Stimulated activated naive B cell treated with anti-CD40 and anti-IgM and Interleukin-4, amounts not matched to agents 10 μg/mL and 1 μg/mL and 100 μg/mL, for 72 hours (primary cell): ENCODE results near the gene LRRK1.

Experiments used
- ATAC-seq, 2 donors: fragments of 150-1000 bp; cut with Tn5 transposase; replicated peaks; 2 replicates each; pipeline ENCODE4 v1.10.0; 2021; ENCODE audit warnings: moderate library complexity in 1 of 2
- DNase-seq: peaks from one replicate; pipeline ENCODE4 v3.0.0; 2021
- H3K27ac Mint-ChIP-seq: one replicate; pipeline ENCODE4 v1.8.0; 2022; ENCODE audit warnings: mild to moderate bottlenecking, mixed read lengths
- H3K27me3 Mint-ChIP-seq, 2 donors: one replicate each; pipeline ENCODE4 v1.8.0; 2022; ENCODE audit warnings: mixed read lengths in 2 of 2
- H3K36me3 Mint-ChIP-seq, 2 donors: one replicate each; pipeline ENCODE4 v1.8.0; 2022; ENCODE audit warnings: mixed read lengths in 2 of 2, mild to moderate bottlenecking in 1 of 2
- H3K4me1 Mint-ChIP-seq, 2 donors: one replicate each; pipeline ENCODE4 v1.8.0; 2022; ENCODE audit warnings: mixed read lengths in 2 of 2, mild to moderate bottlenecking in 1 of 2
- H3K4me3 Mint-ChIP-seq, 2 donors: one replicate each; pipeline ENCODE4 v1.8.0; 2022; ENCODE audit warnings: mild to moderate bottlenecking in 2 of 2, mixed read lengths in 2 of 2, moderate library complexity in 1 of 2
- H3K9me3 Mint-ChIP-seq, 2 donors: one replicate each; pipeline ENCODE4 v1.8.0; 2022; ENCODE audit warnings: mixed read lengths in 2 of 2, mild to moderate bottlenecking in 1 of 2

LRRK1 gene

DNA sequence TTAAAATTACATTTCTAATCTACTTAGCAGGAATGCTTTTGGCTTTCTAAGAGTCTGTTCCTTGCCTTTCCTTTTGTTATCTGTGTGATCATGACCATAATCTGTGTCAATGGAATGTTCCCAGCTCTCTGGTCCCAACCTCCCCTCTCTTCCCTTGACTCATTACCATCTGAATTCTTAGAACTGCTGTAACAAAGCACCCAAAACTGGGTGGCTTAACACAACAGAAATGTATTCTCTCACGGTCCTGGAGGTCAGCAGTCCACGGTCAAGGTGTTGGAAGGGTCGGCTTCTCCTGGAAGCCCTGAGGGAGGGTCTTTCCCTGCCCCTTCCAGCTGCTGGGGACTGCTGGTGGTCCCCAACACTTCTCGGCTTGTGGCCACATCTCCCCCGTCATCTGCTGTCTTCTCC, 81.1 kb downstream of the LRRK1 start:
- no peak for ATAC-seq
- Mint-ChIP-seq H3K27me3 (no peaks in the 10 kb centered on the region), H3K9me3 (peaks cover 11 to 15% of the 10 kb centered on the region in 2 donors), H3K27ac (peak overlapping the region; percentile 73), H3K4me1 (peaks cover 22 to 61% of the 10 kb centered on the region in 2 donors), H3K4me3 (no peak overlapping the region), H3K36me3 (peaks cover 61 to 75% of the 10 kb centered on the region in 2 donors)
- DNase-seq = no peak

DNA sequence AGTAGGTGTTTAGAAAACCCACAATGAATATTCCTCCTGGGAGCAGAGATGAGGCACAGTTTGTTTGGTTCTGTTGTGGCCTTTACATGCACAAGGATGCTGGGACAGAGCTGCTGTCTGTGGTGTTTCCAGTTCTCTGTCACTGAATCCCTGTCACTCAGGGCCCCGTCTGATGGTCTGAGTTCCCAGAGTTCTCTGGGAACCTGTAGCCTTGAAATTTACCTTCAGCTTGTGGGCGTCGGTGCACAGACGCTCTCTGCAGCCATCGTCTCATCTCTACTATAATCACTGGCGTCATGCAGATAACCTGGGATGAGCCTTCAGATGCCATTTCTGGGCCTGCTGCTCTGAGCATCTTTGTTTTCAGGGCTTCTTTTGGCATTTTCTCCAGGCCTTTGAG, 81.9 kb downstream of the LRRK1 start:
- peaks cover 22 to 53% of the 10 kb centered on the region in 2 donors for H3K4me1 Mint-ChIP-seq
- DNase-seq (no peak), ATAC-seq (no peak)
- peaks cover 67 to 79% of the 10 kb centered on the region in 2 donors for H3K36me3 Mint-ChIP-seq
- no peaks in the 10 kb centered on the region for H3K27me3 Mint-ChIP-seq
- peaks cover 11 to 15% of the 10 kb centered on the region in 2 donors for H3K9me3 Mint-ChIP-seq
- no peak overlapping the region for H3K27ac Mint-ChIP-seq
- H3K4me3 Mint-ChIP-seq = no peak overlapping the region

GRCh38 chr15:101001796-101002195, 82.6 kb downstream of the LRRK1 start:
- Mint-ChIP-seq H3K36me3 (peaks cover 61 to 72% of the 10 kb centered on the region in 2 donors), H3K27me3 (no peaks in the 10 kb centered on the region), H3K27ac (no peak overlapping the region), H3K9me3 (peaks cover 11 to 15% of the 10 kb centered on the region in 2 donors), H3K4me1 (peaks cover 18 to 52% of the 10 kb centered on the region in 2 donors), H3K4me3 (no peak overlapping the region)
- no peak for DNase-seq
- ATAC-seq = no peak

GRCh38 chr15:101003081-101003480, 83.9 kb downstream of the LRRK1 start:
- H3K27ac Mint-ChIP-seq = peak overlapping the region; percentile 42

DNA sequence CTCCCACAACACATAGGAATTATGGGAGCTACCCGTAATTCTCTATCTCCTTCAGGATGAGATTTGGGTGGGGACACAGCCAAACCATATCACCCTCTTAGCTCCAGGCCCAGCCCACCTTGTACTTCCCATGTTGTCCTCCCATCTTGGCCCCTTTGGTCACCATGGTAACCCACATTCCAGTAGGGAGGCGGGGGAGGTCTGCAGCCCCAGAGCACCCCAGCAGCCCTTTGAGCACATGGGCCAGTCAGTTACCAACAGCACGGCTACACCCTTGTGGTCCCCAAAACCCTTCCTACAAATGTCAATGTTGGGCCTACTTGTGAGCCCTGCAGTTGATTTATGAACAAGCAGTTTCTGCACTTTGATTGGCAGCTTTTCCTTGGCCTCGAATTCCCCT, 84.5 kb downstream of the LRRK1 start:
- Mint-ChIP-seq H3K27me3 (no peaks in the 10 kb centered on the region), H3K4me3 (no peak overlapping the region), H3K4me1 (peaks cover 30 to 60% of the 10 kb centered on the region in 2 donors), H3K36me3 (peaks cover 59 to 75% of the 10 kb centered on the region in 2 donors), H3K9me3 (peaks cover 11 to 15% of the 10 kb centered on the region in 2 donors), H3K27ac (no peak overlapping the region)
- ATAC-seq (no peak), DNase-seq (no peak)

More at GRCh38 chr15:101003081-101003480, 83.9 kb downstream of the LRRK1 start:
- peaks cover 61 to 76% of the 10 kb centered on the region in 2 donors for H3K36me3 Mint-ChIP-seq
- peaks cover 11 to 15% of the 10 kb centered on the region in 2 donors for H3K9me3 Mint-ChIP-seq
- H3K27me3 Mint-ChIP-seq = no peaks in the 10 kb centered on the region
- peaks cover 26 to 60% of the 10 kb centered on the region in 2 donors for H3K4me1 Mint-ChIP-seq
- ATAC-seq = no peak
- no peak for DNase-seq
- no peak overlapping the region for H3K4me3 Mint-ChIP-seq

GRCh38 chr15:101004500-101004899, 85.3 kb downstream of the LRRK1 start:
- DNase-seq (no peak), ATAC-seq (no peak)
- no peaks in the 10 kb centered on the region for H3K27me3 Mint-ChIP-seq
- H3K9me3 Mint-ChIP-seq = peaks cover 11 to 15% of the 10 kb centered on the region in 2 donors
- no peak overlapping the region for H3K27ac Mint-ChIP-seq
- peaks cover 28 to 61% of the 10 kb centered on the region in 2 donors for H3K4me1 Mint-ChIP-seq
- no peak overlapping the region for H3K4me3 Mint-ChIP-seq
- H3K36me3 Mint-ChIP-seq = peaks cover 57 to 73% of the 10 kb centered on the region in 2 donors

GRCh38 chr15:101004986-101005747, 86.0 kb downstream of the LRRK1 start:
- peaks cover 11 to 15% of the 10 kb centered on the region in 2 donors for H3K9me3 Mint-ChIP-seq
- DNase-seq = no peak
- no peak overlapping the region for H3K27ac Mint-ChIP-seq
- peaks cover 28 to 60% of the 10 kb centered on the region in 2 donors for H3K4me1 Mint-ChIP-seq
- peaks cover 53 to 70% of the 10 kb centered on the region in 2 donors for H3K36me3 Mint-ChIP-seq
- no peaks in the 10 kb centered on the region for H3K27me3 Mint-ChIP-seq
- ATAC-seq = no peak
- H3K4me3 Mint-ChIP-seq = no peak overlapping the region

GRCh38 chr15:101006931-101007691, 88.0 kb downstream of the LRRK1 start:
- Mint-ChIP-seq H3K4me1 (peaks cover 21 to 48% of the 10 kb centered on the region in 2 donors), H3K27ac (peak overlapping the region; percentile 56), H3K4me3 (peak overlapping the region; percentile 67 to 85), H3K36me3 (peaks cover 49 to 65% of the 10 kb centered on the region in 2 donors), H3K27me3 (no peaks in the 10 kb centered on the region), H3K9me3 (peaks cover 11 to 15% of the 10 kb centered on the region in 2 donors)
- DNase-seq = peak; percentile 55
- peak; percentile 66 to 71 for ATAC-seq

- H3K27ac Mint-ChIP-seq = peak overlapping the region; percentile 44
- peak overlapping the region; percentile 77 to 85 for H3K4me3 Mint-ChIP-seq
- H3K27me3 Mint-ChIP-seq = no peaks in the 10 kb centered on the region
- peaks cover 49 to 61% of the 10 kb centered on the region in 2 donors for H3K36me3 Mint-ChIP-seq
- peak; percentile 89 for ATAC-seq
- peaks cover 8 to 12% of the 10 kb centered on the region in 2 donors for H3K9me3 Mint-ChIP-seq
- peak; percentile 77 for DNase-seq
- H3K4me1 Mint-ChIP-seq = peaks cover 15 to 36% of the 10 kb centered on the region in 2 donors
Observed at GRCh38 chr15:101008158-101009139, 89.3 kb downstream of the LRRK1 start.

DNA sequence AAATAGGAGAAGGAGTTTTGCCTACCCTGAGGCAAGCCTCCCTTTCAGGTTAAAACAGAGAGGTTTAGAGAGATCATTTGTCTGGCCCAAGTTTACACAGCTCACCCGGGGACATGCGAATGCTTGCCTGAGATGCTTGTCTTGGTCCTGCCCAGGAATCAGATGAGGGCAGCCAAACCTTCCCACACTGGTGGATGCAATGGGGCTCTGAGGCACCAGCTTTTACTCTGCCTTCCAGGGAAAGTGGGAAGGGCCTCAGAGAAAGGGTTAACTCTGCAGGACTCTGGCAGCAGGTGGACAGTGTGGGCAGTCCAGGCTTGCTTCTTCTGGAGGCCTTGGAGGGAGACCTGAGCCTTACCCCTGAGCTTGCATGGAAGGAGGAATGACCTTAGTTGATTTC, 90.0 kb downstream of the LRRK1 start:
- Mint-ChIP-seq H3K27ac (no peak overlapping the region), H3K9me3 (peaks cover 5% of the 10 kb centered on the region in 2 donors), H3K4me1 (peaks cover 15 to 36% of the 10 kb centered on the region in 2 donors), H3K27me3 (no peaks in the 10 kb centered on the region), H3K36me3 (peaks cover 47 to 60% of the 10 kb centered on the region in 2 donors), H3K4me3 (peak overlapping the region in 1 of 2 donors; percentile 77)
- DNase-seq = no peak
- no peak for ATAC-seq

DNA sequence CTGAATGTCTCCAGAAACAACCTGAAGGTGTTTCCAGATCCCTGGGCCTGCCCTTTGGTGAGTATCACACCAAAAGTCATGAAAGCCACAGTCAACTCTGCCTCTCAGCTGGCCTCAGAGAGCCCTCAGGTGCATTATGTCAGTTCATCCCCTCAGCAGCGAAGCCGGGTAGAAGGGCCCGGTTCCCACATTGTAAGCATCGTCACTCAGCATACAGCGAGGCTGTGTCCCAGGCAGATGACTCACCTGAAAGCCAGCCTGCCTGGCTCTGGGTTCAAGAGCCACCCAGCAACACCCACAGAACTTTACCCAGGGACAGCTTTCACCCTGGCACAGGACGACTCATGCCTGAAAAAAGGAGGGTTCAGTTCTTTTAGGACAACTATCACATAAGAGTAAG, 91.6 kb downstream of the LRRK1 start:
- H3K4me1 Mint-ChIP-seq = peaks cover 18 to 41% of the 10 kb centered on the region in 2 donors
- no peak overlapping the region for H3K4me3 Mint-ChIP-seq
- no peaks in the 10 kb centered on the region for H3K27me3 Mint-ChIP-seq
- no peaks in the 10 kb centered on the region for H3K9me3 Mint-ChIP-seq
- H3K36me3 Mint-ChIP-seq = peaks cover 45 to 59% of the 10 kb centered on the region in 2 donors
- no peak overlapping the region for H3K27ac Mint-ChIP-seq
- DNase-seq (no peak), ATAC-seq (no peak)

DNA sequence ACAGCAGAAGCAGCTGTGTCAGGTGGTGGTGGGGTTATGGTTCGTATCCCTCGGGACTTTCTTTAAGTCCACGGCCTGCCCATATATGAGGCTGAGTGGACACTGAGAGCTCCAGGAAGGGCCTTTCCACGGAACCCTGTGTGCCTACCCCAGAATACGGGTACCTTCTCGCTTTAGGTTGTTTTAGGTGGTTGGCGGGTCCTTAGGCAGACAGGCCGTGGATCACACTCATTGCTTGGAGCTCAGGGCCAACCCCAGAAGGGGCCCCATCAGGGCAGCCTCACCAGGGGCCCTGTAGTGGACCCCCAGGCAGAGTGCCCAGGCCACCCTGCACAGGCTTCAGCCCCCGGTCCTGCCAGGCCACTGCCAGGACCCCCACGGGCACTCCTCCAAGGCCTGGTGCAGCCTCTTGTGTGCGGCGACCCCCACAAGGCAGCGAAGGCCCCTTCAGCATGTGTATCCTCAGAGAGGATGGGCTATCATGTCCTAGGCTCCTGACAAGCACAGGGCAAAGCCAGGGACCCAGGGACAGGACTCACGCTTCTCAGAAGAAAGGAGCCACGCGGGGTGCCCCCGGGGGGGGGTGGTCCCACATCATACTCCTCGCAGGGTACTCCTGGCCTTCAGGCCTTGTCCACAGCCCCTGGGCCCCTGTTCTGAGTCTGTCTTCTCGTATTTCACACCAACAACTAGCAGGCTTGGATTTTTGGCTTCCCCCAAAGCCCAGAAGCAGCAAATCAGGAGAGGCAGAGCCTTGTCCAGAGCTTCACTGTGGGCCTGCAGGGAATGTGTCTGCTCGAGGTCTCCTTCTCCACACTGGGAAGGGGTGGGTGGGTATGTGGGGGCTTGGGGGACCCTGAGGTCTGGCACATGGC, 93.4 kb downstream of the LRRK1 start:
- ATAC-seq = no peak
- Mint-ChIP-seq H3K27me3 (no peaks in the 10 kb centered on the region), H3K9me3 (no peaks in the 10 kb centered on the region), H3K36me3 (peaks cover 57 to 70% of the 10 kb centered on the region in 2 donors), H3K27ac (no peak overlapping the region), H3K4me3 (no peak overlapping the region), H3K4me1 (peaks cover 13 to 28% of the 10 kb centered on the region in 2 donors)
- DNase-seq = no peak

GRCh38 chr15:101013201-101013550, 94.0 kb downstream of the LRRK1 start:
- H3K4me3 Mint-ChIP-seq = no peak overlapping the region
- H3K36me3 Mint-ChIP-seq = peaks cover 60 to 73% of the 10 kb centered on the region in 2 donors
- peaks cover 9 to 22% of the 10 kb centered on the region in 2 donors for H3K4me1 Mint-ChIP-seq
- H3K27ac Mint-ChIP-seq = no peak overlapping the region
- DNase-seq (no peak), ATAC-seq (no peak)
- no peaks in the 10 kb centered on the region for H3K27me3 Mint-ChIP-seq
- H3K9me3 Mint-ChIP-seq = no peaks in the 10 kb centered on the region
